AG04449 (cell line): ENCODE results near the gene PPP4R4.

ENCODE experiments used
- CTCF ChIA-PET: fragments of 350-600 bp; formaldehyde crosslinking; extraction: SDS; loops from one replicate; lab custom pipeline; 2021; ENCODE audit warnings: antibody characterized with exemption; lab: Yijun Ruan, JAX
- POLR2A ChIA-PET: fragments of 400-600, 350-600 bp; formaldehyde crosslinking; extraction: SDS; loops from one replicate; lab custom pipeline; 2020; ENCODE audit warnings: antibody characterized with exemption, inconsistent platforms; lab: Yijun Ruan, JAX
- DNase-seq: peaks from one replicate; pipeline ENCODE4 v3.0.0-alpha.2; 2010; ENCODE audit warnings: low read depth, low spot score
- H3K4me3 ChIP-seq: 2 replicates; pipeline ENCODE4 v1.5.1; 2011; ENCODE audit warnings: low read depth, mild to moderate bottlenecking, control low read depth, low read length
- CTCF ChIP-seq: IDR thresholded peaks from one replicate; pipeline ENCODE4 v1.5.1; 2011; ENCODE audit warnings: mild to moderate bottlenecking, moderate library complexity, low read length, control low read depth, inconsistent platforms; ENCODE audit not compliant: insufficient read depth; ENCODE audit errors: missing control alignments

The PPP4R4 gene

GRCh38 chr14:94135476-94135875, 38.6 kb upstream of the PPP4R4 start:
- no peak overlapping the region for H3K4me3 ChIP-seq
- ChIA-PET CTCF (interaction anchor here (2.1 to 11.3 kb wide), 5 partner anchors 36 to 351 kb away, joined by 15 to 348 read pairs (median 83); no protein-coding TSS in a partner anchor), POLR2A (no interaction called here)
- TF ChIP-seq CTCF: no peak
- DNase-seq: no peak

- POLR2A ChIA-PET: interaction anchor here (0.6 to 0.7 kb wide), 2 partner anchors 78 to 85 kb away, joined by 3 read pairs; no protein-coding TSS in a partner anchor
These were observed 37.4 kb upstream of the PPP4R4 start for GRCh38 chr14:94136575-94137331.

DNA sequence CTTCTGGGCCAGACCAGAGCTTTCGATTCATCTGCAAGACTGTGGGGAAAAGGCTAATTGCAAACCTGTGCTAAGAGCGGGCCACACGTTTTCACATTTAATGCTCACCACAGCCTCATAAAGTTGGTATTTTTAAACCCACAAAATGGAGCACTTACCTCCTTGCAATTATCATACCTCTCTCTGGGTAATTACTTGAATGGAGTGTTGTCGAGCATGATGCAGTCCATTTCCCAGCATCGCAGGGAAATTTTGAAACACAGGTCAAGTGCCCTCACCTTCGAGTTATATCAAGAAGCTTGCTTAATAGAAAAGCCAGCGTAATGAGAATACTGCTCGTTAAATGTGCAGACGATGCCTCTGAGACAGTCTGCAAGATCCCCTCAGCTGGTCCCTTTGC, 35.9 kb upstream of the PPP4R4 start:
- no peak for DNase-seq
- TF ChIP-seq CTCF: no peak
- H3K4me3 ChIP-seq: no peak overlapping the region
- ChIA-PET POLR2A (no interaction called here), CTCF (interaction anchor here (0.7 to 11.3 kb wide), 21 partner anchors 8 to 348 kb away, joined by 3 to 348 read pairs (median 4); no protein-coding TSS in a partner anchor)

More at GRCh38 chr14:94136575-94137331, 37.4 kb upstream of the PPP4R4 start:
- no peak overlapping the region for H3K4me3 ChIP-seq
- CTCF ChIA-PET: interaction anchor here (0.6 to 11.3 kb wide), 77 partner anchors 8 to 482 kb away, joined by 3 to 348 read pairs (median 5); partner anchors contain the start of genes DDX24, IFI27, IFI27L1 and OTUB2
- no peak for DNase-seq
- peak; percentile 96 for TF ChIP-seq CTCF

DNA sequence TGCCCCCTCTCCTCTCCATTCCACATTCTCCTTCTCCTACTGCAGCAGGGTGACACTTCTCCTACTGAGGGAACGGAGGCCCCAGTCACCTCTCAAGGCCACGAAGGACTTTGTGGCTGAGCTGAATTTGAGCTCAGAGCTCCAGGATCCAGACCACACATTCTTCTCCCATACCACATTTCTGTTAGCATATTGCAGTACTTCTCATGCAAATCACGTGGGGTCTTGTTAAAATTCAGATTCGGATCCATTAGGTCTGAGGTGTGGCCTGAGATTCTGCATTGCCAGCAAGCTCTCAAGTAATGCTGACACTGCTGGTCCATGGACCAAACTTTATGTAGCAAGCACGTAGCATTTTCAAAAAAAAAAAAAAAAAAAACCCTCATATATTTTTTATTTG, 35.1 kb upstream of the PPP4R4 start:
- ChIA-PET CTCF (interaction anchor here (0.8 to 11.3 kb wide), 16 partner anchors 8 to 198 kb away, joined by 3 to 348 read pairs (median 4); no protein-coding TSS in a partner anchor), POLR2A (interaction anchor here (0.7 kb wide), 1 partner anchor 71 kb away, joined by 3 read pairs; no protein-coding TSS in a partner anchor)
- no peak overlapping the region for H3K4me3 ChIP-seq
- no peak for TF ChIP-seq CTCF
- no peak for DNase-seq

GRCh38 chr14:94139421-94139820, 34.7 kb upstream of the PPP4R4 start:
- H3K4me3 ChIP-seq: no peak overlapping the region
- TF ChIP-seq CTCF: no peak
- DNase-seq: no peak
- CTCF ChIA-PET: interaction anchor here (0.8 to 11.3 kb wide), 11 partner anchors 9 to 349 kb away, joined by 3 to 348 read pairs (median 9); no protein-coding TSS in a partner anchor
- POLR2A ChIA-PET: interaction anchor here (0.7 kb wide), 1 partner anchor 72 kb away, joined by 3 read pairs; no protein-coding TSS in a partner anchor

GRCh38 chr14:94142247-94142646, 31.9 kb upstream of the PPP4R4 start:
- CTCF ChIA-PET: interaction anchor here (0.6 to 11.3 kb wide), 11 partner anchors 10 to 546 kb away, joined by 3 to 348 read pairs (median 5); partner anchors contain the start of gene IFI27L2
- POLR2A ChIA-PET: no interaction called here
- no peak overlapping the region for H3K4me3 ChIP-seq
- no peak for DNase-seq
- no peak for TF ChIP-seq CTCF
